ENCODE measurements around the gene PPP2R3B. TPM values are rescaled to one million over a fixed set of nuclear protein-coding genes. Genes with fewer than 3 reads are reported as not detected.
A peak's percentile ranks its signal among the peaks of the same experiment; 100 is the strongest.

Gene PPP2R3B
- total RNA-seq, 2 donors from 2014 or later = 72.5 to 98.7 TPM

GRCh38 chrX:369563-370101, 17.1 kb downstream of the PPP2R3B start:
- TF ChIP-seq, protein P1, sequence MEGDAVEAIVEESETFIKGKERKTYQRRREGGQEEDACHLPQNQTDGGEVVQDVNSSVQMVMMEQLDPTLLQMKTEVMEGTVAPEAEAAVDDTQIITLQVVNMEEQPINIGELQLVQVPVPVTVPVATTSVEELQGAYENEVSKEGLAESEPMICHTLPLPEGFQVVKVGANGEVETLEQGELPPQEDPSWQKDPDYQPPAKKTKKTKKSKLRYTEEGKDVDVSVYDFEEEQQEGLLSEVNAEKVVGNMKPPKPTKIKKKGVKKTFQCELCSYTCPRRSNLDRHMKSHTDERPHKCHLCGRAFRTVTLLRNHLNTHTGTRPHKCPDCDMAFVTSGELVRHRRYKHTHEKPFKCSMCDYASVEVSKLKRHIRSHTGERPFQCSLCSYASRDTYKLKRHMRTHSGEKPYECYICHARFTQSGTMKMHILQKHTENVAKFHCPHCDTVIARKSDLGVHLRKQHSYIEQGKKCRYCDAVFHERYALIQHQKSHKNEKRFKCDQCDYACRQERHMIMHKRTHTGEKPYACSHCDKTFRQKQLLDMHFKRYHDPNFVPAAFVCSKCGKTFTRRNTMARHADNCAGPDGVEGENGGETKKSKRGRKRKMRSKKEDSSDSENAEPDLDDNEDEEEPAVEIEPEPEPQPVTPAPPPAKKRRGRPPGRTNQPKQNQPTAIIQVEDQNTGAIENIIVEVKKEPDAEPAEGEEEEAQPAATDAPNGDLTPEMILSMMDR (conservative IDR thresholded peaks at IDR 0.05) = no peak
- Mint-ChIP-seq H3K27me3 (ENCODE audit: insufficient read depth) (peaks cover 20% of the 10 kb centered on the region), H3K36me3 (ENCODE audit: low read depth) (peaks cover 5% of the 10 kb centered on the region), H3K9me3 (no peaks in the 10 kb centered on the region), H3K4me3 (no peak overlapping the region), H3K27ac (peak overlapping the region; percentile 69), H3K4me1 (peaks cover 20% of the 10 kb centered on the region)
- Histone ChIP-seq H3K4me1 (ENCODE audit: control insufficient read depth, insufficient read depth, low read length) (peaks cover 2% of the 10 kb centered on the region), H3K36me3 (ENCODE audit: control insufficient read depth, insufficient read depth, low read length) (no peaks in the 10 kb centered on the region), H3K27ac (ENCODE audit: low read depth, low read length) (no peak overlapping the region), H3K4me3 (ENCODE audit: low read length) (no peak overlapping the region), H3K9ac (ENCODE audit: extremely low read depth, low read length, poor library complexity, severe bottlenecking) (no peak overlapping the region), H3K27me3 (ENCODE audit: control insufficient read depth, insufficient read depth, low read length, poor library complexity, severe bottlenecking) (peaks cover 20% of the 10 kb centered on the region), H3K9me3 (ENCODE audit: control insufficient read depth, low read length) (no peaks in the 10 kb centered on the region)
- no peak for DNase-seq
- WGBS, 2 experiments (ENCODE audit: insufficient coverage in 1 of 2, insufficient read length in 1 of 2) = 88 to 92% methylated on average over 12 to 34 of the region's 34 CpGs

GRCh38 chrX:368811-369562, 17.7 kb downstream of the PPP2R3B start:
- H3K4me3 Mint-ChIP-seq = no peak overlapping the region

DNA sequence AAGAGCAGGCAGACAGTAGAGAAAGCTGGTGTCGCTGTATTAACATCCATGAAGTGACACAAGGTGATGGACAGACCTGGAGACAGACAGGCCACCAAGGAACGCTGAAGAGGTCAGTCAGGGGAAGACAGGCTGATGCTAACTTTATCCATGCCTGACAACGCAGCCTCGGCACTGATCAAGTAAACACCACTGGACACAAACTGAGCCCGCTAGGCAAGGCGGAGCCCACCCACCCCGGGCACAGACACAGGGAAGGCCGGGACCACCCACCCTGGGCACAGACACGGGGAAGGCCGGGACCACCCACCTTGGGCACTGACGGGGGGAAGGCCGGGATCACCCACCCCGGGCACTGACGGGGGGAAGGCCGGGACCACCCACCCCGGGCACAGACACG, 18.8 kb downstream of the PPP2R3B start:
- Mint-ChIP-seq H3K27ac (peak overlapping the region; percentile 20), H3K4me1 (peaks cover 13% of the 10 kb centered on the region), H3K27me3 (ENCODE audit: insufficient read depth) (peaks cover 10% of the 10 kb centered on the region), H3K4me3 (no peak overlapping the region), H3K36me3 (ENCODE audit: low read depth) (peaks cover 15% of the 10 kb centered on the region), H3K9me3 (no peaks in the 10 kb centered on the region)
- no peak overlapping the region for H3K4me3 ChIP-seq (ENCODE audit: low read length)
- TF ChIP-seq, protein P1 (conservative IDR thresholded peaks at IDR 0.05) = no peak
- DNase-seq = no peak
- 96 to 100% methylated on average over 7 to 17 of the region's 17 CpGs for WGBS, 2 experiments (ENCODE audit: insufficient coverage in 1 of 2, insufficient read length in 1 of 2)
- no peak overlapping the region for H3K27ac ChIP-seq (ENCODE audit: low read depth, low read length)
- H3K9me3 ChIP-seq (ENCODE audit: control insufficient read depth, low read length) = no peaks in the 10 kb centered on the region
- no peak overlapping the region for H3K9ac ChIP-seq (ENCODE audit: extremely low read depth, low read length, poor library complexity, severe bottlenecking)
- H3K27me3 ChIP-seq (ENCODE audit: control insufficient read depth, insufficient read depth, low read length, poor library complexity, severe bottlenecking) = peaks cover 10% of the 10 kb centered on the region
- peaks cover 2% of the 10 kb centered on the region for H3K4me1 ChIP-seq (ENCODE audit: control insufficient read depth, insufficient read depth, low read length)
- H3K36me3 ChIP-seq (ENCODE audit: control insufficient read depth, insufficient read depth, low read length) = peaks cover 4% of the 10 kb centered on the region

More at GRCh38 chrX:368811-369562, 17.7 kb downstream of the PPP2R3B start:
- 82 to 87% methylated on average over 19 to 25 of the region's 25 CpGs for WGBS, 2 experiments (ENCODE audit: insufficient coverage in 1 of 2, insufficient read length in 1 of 2)
- Histone ChIP-seq H3K4me3 (ENCODE audit: low read length) (no peak overlapping the region), H3K9ac (ENCODE audit: extremely low read depth, low read length, poor library complexity, severe bottlenecking) (no peak overlapping the region), H3K4me1 (ENCODE audit: control insufficient read depth, insufficient read depth, low read length) (peaks cover 2% of the 10 kb centered on the region), H3K9me3 (ENCODE audit: control insufficient read depth, low read length) (no peaks in the 10 kb centered on the region), H3K27me3 (ENCODE audit: control insufficient read depth, insufficient read depth, low read length, poor library complexity, severe bottlenecking) (peaks cover 14% of the 10 kb centered on the region), H3K27ac (ENCODE audit: low read depth, low read length) (peak overlapping the region; percentile 11), H3K36me3 (ENCODE audit: control insufficient read depth, insufficient read depth, low read length) (peaks cover under 1% of the 10 kb centered on the region)
- Mint-ChIP-seq H3K36me3 (ENCODE audit: low read depth) (peaks cover 6% of the 10 kb centered on the region), H3K9me3 (no peaks in the 10 kb centered on the region), H3K27ac (peak overlapping the region; percentile 69), H3K27me3 (ENCODE audit: insufficient read depth) (peaks cover 14% of the 10 kb centered on the region), H3K4me1 (peaks cover 15% of the 10 kb centered on the region)
- TF ChIP-seq, protein P1 (conservative IDR thresholded peaks at IDR 0.05) = no peak
- DNase-seq = no peak
